ENCODE data around the gene HMGCL.
A peak's percentile ranks its signal among the peaks of the same experiment; 100 is the strongest.

Gene HMGCL

GRCh38 chr1:23825762-23826522 is 713 bp upstream of the HMGCL start:
- H3K4me3 ChIP-seq (ENCODE audit: control insufficient read depth, low read depth, low read length) = peak overlapping the region; percentile 98
- TF ChIP-seq CTCF (conservative IDR thresholded peaks at IDR 0.05; ENCODE audit: control insufficient read depth, insufficient read depth, low read depth, low read length) = no peak
- no peak for DNase-seq (ENCODE audit: low read depth)

GRCh38 chr1:23824711-23825075 is 536 bp downstream of the HMGCL start:
- TF ChIP-seq CTCF (conservative IDR thresholded peaks at IDR 0.05; ENCODE audit: control insufficient read depth, insufficient read depth, low read depth, low read length) = no peak
- DNase-seq (ENCODE audit: low read depth) = no peak
- peak overlapping the region; percentile 98 for H3K4me3 ChIP-seq (ENCODE audit: control insufficient read depth, low read depth, low read length)

GRCh38 chr1:23823767-23824166 is 1.5 kb downstream of the HMGCL start:
- TF ChIP-seq CTCF (conservative IDR thresholded peaks at IDR 0.05; ENCODE audit: control insufficient read depth, insufficient read depth, low read depth, low read length) = no peak

GRCh38 chr1:23817633-23818032 is 7.6 kb downstream of the HMGCL start:
- TF ChIP-seq CTCF (conservative IDR thresholded peaks at IDR 0.05; ENCODE audit: control insufficient read depth, insufficient read depth, low read depth, low read length) = no peak
- DNase-seq (ENCODE audit: low read depth) = no peak
- H3K4me3 ChIP-seq (ENCODE audit: control insufficient read depth, low read depth, low read length) = no peak overlapping the region

More at GRCh38 chr1:23823767-23824166, 1.5 kb downstream of the HMGCL start:
- no peak for DNase-seq (ENCODE audit: low read depth)
- no peak overlapping the region for H3K4me3 ChIP-seq (ENCODE audit: control insufficient read depth, low read depth, low read length)

- TF ChIP-seq CTCF (conservative IDR thresholded peaks at IDR 0.05; ENCODE audit: control insufficient read depth, insufficient read depth, low read depth, low read length) = no peak
- no peak overlapping the region for H3K4me3 ChIP-seq (ENCODE audit: control insufficient read depth, low read depth, low read length)
- DNase-seq (ENCODE audit: low read depth) = no peak
Measured at GRCh38 chr1:23816906-23817305, 8.3 kb downstream of the HMGCL start.

- no peak overlapping the region for H3K4me3 ChIP-seq (ENCODE audit: control insufficient read depth, low read depth, low read length)
- no peak for DNase-seq (ENCODE audit: low read depth)
- no peak for TF ChIP-seq CTCF (conservative IDR thresholded peaks at IDR 0.05; ENCODE audit: control insufficient read depth, insufficient read depth, low read depth, low read length)
Measured at GRCh38 chr1:23816361-23816760, 8.9 kb downstream of the HMGCL start.
